Esophagus squamous epithelium (tissue), 4 donors: ENCODE measurements around the gene CLDN7.

Experiments
- CTCF ChIP-seq, 6 experiments: fragments of 450-650 bp in 4 of 6; fragments of 200-600 bp in 2 of 6; sonication (generic) in 2 of 6; IDR thresholded peaks; one replicate each; pipeline ENCODE4 v1.5.1; 2016 to 2019; ENCODE audit warnings: antibody characterized with exemption in 6 of 6, mild to moderate bottlenecking in 4 of 6, moderate library complexity in 4 of 6
- POLR2A ChIP-seq, 4 donors: fragments of 450-650 bp; IDR thresholded peaks; one replicate each; pipeline ENCODE4 v1.6.1; 2017; ENCODE audit warnings: antibody characterized with exemption in 4 of 4, mild to moderate bottlenecking in 4 of 4, moderate library complexity in 3 of 4

DNA sequence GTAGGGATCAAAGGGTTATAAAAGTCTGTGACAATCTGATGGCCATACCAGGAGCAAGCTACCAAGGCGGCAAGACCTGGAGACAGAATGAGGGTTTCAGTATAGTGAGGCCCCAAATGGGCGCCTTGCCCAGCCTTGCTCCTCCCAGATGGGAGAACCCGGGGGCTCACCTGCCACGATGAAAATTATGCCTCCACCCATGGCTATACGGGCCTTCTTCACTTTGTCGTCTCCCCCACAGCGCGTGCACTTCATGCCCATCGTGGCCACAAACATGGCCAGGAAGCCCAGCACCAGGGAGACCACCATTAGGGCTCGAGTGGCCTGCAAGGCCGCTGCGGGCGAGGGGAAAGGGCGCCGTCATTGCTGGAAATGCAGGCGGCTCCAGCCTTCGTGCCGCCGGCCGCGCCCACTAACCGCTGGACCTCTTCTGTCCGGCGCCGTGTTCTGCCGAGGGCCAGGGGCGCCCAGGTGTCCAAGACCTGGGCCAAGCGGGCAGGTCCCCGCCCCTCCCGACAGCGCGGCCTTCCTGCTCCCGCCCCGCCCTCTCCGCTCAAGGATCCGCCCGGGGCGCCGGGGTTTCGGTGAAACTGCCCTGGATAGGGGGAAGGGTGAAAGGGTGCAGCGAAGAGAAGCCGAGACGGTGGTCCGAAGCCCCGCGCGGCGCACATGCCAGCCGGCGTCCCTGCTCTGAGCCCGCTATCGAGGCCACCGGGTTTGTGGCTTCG is 1.5 kb downstream of the CLDN7 start:
- TF ChIP-seq CTCF (IDR thresholded peaks at IDR 0.05) (no peak), POLR2A (IDR thresholded peaks at IDR 0.05) (peak in 1 of 4 donors; percentile 33)
